HG02981 (cell line): ENCODE measurements around the gene PPP1R10.
"Not testable (repeated sequence)": the region's sequence is repeated elsewhere in the genome, so short reads cannot be mapped to it uniquely, and the experiment has no call there.

Experiments used
- ATAC-seq: cut with Tn5 transposase; IDR thresholded peaks from one replicate; pipeline ENCODE4 v1.9.1; 2021; ENCODE audit warnings: mild to moderate bottlenecking, moderate library complexity; ENCODE audit not compliant: unreplicated experiment

Gene PPP1R10

DNA sequence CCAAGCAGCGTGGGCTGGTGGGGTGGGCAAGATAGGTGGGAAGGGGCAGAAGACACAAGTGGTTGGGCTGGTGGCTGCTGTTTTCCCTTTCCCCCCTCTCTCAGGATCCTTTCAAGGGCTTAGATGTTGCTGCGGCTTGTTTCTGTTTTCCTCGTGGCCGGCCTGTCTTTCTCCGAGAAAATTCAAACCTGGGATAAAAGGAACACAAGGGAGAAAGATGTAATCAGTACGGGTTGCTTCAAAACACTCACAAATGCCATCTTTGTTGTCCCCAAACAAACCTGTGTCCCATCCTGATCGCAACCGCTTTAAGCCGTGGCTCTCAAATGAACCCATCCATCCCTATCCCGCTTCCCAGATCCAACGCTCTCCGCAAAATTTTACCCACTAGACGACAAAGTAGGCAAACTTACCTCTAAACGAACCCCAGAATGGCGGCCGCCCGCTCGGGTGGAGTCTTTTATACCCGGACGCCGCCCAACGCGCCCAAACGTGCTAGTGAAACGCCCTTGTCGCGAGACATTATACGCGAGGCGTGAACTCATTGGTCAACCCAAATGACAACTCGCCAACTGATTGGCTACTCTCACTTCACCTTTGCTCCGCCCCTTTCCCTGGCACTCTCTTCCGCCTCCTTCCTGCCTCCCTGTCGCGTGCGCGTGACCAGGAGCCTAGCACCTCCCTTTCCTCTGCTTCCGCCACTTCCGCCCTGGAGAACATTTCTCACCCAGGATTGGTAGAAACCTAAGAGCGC lies at the start of gene PPP1R10:
Gene PPP1R10, minus strand, starts transcription at position 433 of the 754 bp plus-strand sequence. CDS start 7,299 bp downstream, outside the sequence.
- peak; percentile 79 for ATAC-seq

DNA sequence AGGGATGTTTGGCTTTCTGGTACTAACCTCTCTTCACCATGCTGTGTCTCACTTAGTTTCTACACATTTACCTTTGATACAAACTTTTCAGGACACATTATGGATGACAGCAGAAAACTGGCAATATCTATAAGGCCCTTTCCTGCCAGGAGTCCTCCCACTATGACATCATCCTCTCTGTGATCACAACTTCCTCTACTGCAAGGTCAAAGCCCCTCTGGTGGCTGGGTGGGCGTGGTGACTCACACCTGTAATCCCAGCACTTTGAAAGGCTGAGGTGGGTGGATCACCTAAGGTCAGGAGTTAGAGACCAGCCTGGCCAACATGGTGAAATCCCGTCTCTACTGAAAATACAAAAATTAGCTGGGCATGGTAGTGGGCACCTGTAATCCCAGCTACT lies 49.3 kb upstream of the PPP1R10 start:
- ATAC-seq: not testable (repeated sequence)

DNA sequence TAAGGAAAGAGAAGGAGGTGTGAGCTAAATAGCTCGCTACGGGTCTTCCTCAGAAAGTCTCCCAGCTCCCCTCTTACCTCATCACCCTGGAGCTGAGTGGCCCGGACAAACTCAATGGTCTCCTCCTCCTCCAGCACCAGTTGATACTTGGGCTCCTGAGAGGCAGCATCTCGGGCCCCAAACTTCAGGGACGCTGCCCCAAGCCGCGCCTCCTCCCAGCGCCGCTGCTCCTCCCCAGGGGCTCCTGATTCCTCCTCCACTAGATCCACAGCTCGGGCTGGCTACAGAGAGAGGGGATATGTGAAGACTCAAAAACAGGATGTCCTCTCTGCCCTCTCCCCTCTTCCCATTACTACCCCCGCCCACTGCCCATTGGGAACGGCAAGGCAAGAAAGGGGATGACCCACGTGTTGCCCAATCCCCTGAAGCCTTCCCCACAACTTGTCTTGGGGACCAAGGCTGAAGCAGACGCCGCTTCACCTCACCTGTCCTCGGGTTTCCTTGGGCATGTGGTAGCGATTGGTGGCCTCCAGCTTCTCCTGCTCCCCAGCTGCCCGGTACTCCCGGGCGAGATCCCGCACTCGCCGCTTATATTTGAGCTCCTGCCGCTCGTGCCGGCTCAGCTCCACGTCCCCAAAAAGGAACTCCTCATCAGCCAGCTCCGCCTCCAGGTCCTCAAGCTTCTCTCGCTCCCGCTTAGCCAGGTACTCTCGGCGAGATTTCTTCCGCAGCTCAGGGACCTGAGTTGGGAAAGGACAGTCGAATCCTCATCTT lies 48.1 kb upstream of the PPP1R10 start:
- no peak for ATAC-seq

DNA sequence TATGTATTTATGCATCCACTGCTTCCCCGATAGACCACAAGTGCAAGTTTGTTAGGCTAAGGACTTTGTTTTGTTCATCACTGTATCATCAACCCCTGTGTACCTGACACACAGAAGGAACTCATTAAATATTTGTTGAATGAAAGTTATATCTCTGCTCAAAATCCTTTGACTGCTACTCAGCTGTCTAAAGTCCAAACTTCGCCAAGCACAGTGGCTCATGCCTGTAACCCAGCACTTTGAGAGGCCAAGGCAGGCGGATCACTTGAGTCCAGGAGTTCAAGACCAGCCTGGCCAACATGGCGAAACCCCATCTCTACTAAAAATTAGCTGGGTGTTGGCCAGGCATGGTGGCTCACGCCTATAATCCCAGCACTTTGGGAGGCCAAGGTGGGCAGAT lies 40.9 kb upstream of the PPP1R10 start:
- ATAC-seq: not testable (repeated sequence)

DNA sequence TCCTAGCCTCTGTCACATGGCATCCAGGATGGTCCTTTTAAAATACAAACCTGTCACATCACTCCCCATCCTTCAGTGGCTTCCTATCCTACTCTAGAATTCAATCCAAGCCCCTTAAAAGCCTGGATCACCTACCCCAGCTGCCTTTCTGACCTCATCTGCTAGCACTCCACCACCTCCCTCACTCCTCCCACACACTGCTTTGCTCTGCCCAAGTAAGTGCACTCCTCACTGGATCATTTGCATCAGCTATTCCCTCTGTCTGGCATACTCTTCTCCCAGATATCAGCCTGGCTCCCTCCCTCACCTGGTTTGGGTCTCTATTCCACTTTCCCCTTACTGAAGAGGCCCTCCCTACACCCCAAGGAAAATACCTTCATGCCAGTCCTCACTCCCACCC lies 40.4 kb upstream of the PPP1R10 start:
- ATAC-seq: no peak

DNA sequence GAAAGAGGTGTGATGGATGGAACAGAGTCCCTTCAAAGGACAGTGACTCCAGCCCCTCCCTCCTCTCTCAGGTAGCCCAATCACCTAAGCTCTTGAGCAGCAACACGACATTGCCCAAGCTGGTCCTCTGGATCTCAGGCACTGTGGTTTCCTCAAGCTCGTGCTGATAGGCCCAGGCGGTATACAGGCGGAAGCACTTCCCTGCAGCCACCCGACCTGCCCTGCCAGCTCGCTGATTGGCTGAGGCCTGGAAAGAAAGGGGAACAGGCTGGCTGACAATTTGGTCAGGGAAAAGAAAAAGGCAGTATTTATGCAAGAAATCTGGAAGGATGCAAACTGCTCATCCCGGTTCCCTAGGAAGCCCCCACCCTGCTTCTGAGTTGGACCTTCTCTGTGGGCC lies 39.5 kb upstream of the PPP1R10 start:
- ATAC-seq: no peak

DNA sequence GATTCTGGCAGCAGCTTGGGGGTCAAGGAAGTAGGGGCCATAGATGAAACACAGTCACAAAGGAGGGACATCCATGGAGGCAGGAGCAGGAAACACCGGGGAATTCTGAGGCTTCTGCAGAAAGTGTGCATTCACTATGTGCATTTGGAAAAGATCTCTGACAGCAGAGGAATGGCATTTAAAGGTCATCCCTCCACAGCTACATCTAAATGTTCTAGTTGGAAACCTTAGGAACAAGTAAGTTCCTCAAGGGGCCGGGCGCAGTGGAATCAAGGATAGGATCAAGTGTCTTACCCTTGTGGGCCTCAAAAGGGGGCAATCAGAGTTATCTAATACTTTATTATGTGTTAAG lies 38.7 kb upstream of the PPP1R10 start:
- ATAC-seq: no peak

DNA sequence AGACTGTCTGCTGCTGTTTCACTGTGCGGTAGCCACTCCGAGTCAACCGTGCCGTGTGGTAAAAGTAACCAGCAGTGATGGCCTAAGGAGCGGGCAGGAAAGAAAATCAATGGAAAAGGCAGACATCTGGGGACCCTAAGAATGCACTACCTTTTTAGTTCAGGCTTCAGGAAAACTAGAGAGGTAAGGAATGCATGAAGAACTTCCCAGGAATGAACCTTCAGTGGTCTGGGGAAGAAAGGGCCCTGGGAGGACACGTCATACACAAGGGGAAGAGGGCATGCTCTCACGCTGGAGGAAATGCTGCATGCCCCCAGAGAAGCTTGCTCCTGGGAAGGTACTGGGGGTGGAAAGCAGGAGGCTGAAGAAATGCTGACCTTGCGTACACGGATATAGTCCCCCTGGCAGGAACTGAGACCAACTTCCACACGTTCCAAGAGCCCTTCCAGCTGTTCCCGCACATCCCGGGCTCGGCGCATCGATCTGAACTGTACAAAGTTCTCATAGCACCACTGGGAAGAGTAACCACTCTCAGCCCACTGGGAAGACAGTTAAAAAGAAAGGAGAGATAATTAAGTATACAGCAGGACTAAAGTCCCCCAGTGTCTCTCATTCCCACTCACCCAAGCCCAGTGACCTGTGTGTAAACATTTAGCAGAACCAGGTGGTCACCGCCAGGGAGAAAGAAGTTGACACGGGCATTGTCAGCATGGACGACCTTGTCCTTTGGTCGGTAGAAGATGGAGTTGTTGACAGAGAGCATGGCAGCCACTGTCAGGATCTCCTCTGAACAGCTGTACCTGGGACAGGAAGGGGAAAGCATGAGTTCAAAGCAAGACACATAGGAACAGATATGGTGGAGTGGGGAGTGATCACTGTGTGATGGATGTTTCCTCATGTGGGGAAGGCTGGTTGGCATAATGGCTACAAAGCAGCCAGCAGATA lies 38.0 kb upstream of the PPP1R10 start:
- ATAC-seq: no peak

DNA sequence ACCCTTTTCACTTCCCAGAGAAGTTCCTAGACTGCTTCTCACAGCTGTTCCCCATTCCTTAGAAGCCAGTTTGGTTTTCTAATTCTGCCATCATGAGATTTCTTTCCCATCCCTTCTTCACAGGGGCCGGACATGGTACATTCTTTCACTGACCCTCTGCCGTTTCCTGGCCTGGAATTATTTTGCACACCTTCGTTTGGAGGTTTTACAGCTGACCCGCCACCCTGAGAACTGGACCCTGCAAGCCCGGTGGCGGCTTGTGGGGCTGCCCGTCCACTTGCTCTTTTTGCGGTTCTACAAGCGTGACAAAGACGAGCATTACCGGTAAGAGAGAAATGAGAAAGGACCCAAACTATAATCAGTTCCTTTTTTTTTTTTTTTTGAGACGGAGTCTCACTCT lies 34.1 kb upstream of the PPP1R10 start:
- ATAC-seq: no peak

DNA sequence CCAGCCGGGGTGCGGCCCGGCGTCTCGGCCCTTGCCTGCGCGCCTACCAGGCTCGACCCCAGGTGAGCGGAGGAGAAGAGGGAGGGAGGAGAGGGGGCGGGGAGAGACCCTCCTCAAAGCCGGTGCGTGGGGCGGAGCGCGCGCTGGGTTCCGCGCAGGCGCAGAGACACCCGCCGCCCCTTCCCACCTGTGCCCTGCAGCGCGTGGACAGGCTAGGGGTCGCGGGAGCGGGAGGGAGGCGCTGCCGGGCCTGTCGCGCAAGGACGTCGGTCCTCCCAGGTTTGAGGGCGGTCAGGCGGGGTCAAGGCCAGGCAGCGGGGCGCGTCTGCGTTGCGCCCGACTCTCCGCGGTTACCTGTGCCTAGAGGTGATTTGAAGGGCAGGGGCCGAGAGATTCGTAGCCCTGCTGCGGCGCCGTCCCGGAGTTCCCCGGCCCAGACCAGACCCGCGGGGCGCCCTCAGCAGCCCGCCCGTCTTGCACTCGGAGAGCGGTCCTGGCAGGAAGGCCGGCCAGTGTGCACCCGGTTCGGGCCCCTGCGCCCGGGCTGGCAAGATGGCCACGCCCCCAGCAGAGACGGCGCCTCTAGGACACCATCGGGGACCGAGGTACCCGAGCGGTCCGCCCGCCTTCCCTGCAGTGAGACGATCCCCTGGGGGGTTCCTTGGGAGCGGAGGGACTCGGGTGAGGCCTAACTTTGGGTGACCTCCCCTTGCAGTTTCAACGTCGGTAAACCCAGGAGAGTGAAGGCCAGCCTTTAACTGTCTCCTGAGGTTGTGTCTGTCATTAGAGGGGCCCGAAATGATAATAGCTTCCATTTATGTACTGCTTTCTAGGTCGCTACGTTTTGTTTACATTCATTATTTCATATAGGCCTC lies 30.4 kb upstream of the PPP1R10 start:
- peak; percentile 65 for ATAC-seq

DNA sequence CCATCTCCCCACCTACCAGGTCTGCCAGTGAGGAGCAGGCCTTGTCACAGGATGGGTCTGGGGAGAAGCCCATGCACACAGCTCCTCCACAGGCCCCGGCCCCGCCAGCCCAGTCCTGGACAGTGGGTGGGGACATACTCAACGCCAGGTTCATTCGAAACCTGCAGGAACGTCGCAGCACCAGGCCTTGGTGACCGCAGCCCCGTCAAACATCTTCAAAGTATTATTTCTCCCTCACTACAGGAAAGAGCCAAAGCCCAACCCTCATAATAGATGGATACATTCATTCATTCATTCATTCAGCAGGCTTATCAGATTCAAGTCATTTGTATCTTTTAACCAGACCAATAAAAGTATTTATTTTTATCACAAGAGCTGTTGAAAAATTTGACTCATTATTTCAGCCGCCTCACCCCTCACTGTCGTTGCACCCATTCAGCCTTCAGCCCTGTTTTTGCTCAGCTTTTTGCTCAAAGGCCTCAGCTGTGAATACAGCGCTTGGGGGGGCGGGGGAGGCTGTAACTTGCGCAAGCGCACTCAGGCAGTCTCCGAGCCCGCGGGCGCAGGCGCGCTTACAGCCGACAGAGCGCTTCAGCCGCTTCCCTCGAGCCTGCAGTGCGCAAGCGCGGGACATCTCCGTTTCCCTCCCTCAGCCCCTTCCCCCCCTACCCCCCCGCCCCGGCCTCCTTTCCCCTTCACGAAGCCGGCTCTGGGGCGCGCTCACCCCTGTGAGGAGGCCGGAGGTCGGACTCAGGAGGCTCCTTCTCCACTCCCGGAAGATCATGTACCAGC lies 29.6 kb upstream of the PPP1R10 start, which contains the start of gene C6orf136:
Gene C6orf136, plus strand, starts transcription at position 684 of the 792 bp plus-strand sequence. Its CDS starts 99 bp downstream, at position 783.
- ATAC-seq: peak; percentile 57

DNA sequence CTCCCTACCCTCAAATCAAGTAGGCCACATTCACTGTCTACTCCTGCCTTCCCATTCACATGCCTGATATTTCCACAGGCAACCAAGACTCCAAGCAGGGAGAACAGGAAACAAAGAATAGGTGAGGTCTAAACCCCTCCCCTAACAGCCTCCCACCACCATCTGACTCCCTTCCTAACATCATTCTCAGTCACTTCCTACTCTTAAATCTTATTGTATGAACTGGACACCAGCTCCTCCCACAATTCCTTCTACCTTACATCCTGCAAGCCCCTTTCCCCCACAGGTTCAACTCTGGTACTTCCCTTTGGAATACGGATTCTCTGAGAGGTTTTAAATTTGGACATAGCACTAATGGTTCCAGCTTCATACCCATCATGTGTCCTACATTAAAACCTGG lies 28.9 kb upstream of the PPP1R10 start:
- ATAC-seq: no peak

DNA sequence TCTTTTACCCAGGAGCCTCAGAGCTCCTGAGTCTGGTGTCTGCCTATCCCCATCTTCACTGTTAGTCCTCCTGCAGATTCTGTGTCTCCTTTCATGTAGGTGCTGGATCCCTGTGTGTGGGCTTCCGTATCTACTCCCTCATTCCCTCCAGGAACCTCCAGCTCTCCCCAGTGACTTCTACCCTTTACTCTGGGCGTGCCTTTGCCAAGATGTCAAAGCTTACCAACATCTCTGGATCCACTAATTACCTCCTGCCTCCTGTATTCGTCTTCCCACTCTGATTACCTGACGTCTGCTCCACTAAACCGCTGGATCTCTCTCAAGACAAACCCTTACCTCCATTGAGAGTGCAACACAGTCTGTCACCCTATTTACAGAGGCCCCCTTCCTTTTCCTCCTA lies 27.7 kb upstream of the PPP1R10 start:
- ATAC-seq: no peak

DNA sequence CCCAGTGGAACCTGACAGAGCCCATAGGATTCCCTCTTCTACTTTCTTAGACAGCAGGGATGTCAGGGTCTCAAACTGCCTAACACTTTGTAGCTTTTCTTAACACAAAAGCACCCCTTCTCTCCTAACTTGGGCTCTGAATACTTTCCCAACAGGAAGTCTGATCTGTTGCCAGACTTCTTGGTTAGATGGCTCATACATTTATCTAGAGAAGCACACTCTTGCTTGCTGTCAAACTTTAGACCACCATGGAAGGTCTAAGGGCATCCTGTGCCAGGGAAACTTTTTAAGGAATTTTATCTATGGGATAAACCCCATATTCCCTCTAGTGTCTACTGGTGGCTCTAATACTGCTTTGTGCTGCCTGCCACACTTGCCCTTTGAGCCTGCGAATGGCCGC lies 26.6 kb upstream of the PPP1R10 start:
- no peak for ATAC-seq

DNA sequence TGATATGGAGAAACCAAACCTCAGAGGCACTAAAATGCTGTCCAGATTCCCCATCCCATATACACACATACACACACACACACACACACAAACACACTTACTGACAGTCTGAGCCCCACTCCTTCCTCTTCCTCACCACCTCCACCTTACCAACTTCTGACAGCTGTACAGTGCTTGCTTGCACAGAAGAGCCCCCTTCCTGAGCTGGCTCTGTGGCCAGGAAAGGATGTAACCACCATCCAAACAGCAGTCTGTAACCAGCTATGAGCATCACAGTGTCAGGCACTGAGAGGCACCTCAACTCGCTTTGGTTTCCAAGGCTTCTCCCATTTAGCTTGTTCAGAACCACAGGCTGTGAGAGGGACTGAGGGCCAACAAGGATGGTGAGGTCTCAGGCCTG lies 24.0 kb upstream of the PPP1R10 start:
- ATAC-seq: no peak

DNA sequence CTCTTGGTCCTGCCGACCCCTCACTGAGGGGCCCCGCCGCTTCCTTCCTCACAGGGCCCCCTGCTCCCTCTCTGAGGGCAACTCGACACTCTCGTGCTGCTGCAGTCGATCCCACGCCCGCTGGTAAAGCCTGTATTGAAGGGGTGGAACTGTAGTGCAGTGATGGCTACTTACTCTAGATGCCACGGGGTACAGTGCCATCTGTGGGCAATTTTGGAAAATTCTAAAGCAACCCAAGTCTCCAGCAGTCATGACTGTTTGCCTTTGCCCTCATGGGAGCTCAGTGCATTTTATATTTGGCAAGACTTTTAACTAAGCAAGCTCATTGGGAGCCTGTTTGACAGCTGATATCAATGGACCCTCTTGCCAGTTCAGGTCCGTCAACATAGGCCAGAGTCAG lies 23.4 kb upstream of the PPP1R10 start:
- ATAC-seq: no peak

DNA sequence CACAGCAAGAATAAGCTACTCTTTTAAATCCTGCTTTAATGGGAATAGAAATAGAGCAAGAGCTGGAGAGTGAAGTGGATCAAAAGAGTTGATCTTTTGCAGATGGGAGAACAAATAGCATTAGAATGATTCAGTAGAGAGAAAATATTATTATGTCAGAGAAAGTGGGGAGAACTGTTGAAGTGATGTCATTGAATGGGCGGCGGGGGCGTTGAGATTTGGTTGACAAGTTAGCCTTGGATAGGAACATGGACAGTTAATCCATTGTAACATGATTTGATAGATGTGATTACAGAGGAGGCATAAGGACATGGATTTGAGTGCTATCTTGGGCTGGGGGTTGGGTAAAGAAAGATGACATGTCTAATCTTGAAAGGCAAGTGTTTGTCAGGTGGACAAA lies 18.8 kb upstream of the PPP1R10 start:
- ATAC-seq: no peak

DNA sequence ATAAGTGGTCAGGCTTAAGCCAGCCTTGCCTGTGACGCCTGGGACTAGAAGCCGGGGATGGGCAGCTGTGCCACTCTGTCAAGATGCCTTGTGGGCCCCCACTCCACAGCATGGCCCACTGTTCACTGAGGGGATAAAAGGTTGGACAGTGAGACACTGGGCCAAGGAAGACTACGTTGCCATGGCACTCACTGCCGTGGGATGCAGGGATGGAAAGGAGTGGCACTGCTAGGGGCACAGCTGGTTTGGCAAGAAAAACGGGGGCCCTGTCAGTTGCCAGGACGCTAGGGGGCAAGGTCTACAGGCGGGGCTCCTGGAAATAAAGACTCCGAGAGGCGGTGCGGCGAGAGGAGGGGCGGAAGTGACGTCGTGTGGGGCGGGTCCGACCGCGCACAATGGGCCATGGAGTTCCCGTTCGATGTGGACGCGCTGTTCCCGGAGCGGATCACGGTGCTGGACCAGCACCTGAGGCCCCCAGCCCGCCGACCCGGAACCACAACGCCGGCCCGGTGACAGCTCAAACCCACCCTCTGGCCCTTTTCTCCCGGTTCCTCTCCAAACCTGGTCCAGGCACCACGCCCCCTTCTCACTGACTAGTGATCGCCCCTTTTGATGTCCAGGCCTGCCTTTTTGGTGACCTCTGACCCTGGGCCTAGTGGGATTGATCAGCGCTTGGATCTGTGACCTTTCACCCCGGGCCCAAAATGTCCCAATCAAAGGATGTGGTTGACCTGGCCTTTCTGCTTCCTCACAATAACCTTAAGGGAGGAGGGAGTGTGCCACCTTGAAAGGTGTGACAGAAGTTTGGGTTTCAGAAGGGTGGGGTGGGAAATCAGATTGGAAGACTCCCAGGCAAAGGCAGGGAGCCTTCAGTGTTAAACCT lies 9.7 kb upstream of the PPP1R10 start, which contains the start of gene ATAT1:
Gene ATAT1, plus strand, starts transcription at position 391 of the 883 bp plus-strand sequence.
- ATAC-seq: peak; percentile 81
